Stimulated activated CD8-positive, alpha-beta memory T cell treated with anti-CD3 and anti-CD28 coated beads, Interleukin-7, amount 100 ng/mL, for 24 hours (primary cell): ENCODE measurements around the gene KCNAB1.

Source experiments
- DNase-seq: peaks from one replicate; pipeline ENCODE4 v3.0.0-alpha.2; 2020; ENCODE audit warnings: low read depth

Gene KCNAB1

DNA sequence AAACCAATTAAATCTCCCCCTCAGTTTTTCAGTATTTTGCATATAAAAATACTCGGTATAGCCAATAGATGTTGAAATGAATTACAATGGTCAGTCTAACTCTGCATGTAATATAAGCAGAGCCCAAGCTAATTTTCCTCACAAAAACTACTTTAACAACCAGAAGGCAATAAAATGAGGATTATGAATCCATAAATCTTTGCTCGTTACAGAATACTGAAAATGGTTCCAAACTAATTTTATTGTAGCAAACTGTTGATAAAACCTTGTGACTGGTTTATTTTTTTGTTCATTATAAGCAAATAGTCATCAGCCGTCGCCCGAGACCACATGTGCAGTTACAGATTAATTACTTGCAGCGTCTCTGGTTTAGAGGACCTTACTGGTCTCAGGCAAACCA lies 251.3 kb downstream of the KCNAB1 start:
- no peak for DNase-seq

- no peak for DNase-seq
Measured at GRCh38 chr3:156373095-156373494, 252.7 kb downstream of the KCNAB1 start.

DNA sequence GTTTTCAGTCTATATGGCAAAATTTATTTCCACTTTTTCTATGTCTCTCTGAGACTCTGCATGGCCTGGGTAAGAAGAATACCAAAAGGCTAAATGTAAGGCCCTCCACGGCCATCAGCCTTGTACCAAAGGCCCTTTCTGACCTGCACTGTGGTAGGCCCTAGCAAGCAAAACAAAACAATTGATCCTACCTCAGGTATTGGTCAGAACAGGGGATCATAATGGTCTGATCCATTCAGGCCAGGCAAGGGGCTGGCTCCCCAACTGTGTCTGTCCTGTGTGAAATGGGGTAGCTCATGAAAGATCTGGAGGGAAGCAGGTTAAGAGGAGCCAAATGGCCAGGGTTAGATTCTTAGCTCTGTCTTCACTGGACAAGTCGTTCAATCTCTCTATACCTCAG lies 253.3 kb downstream of the KCNAB1 start:
- DNase-seq = no peak

GRCh38 chr3:156376199-156376598 lies 255.8 kb downstream of the KCNAB1 start:
- no peak for DNase-seq

DNA sequence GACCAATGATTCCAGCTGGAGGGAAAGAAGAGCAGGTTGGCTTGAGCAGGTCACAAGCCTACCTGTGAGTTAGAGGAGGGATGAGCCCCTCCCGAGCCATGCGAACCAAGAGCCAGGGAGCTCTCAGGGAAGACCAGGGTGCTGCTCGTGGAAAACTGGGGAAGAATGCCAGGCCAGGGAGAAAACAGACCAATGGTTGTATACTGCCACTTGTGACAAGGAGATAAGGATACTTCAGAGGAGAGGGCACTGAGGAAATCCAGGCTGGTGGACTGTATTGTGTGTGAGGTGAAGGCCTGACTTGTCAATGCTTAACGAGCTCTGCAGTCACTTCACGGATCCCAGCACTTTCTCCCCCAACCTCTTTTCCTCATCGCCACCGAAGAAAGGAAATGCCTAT lies 256.9 kb downstream of the KCNAB1 start:
- DNase-seq = no peak

- no peak for DNase-seq
Measured at GRCh38 chr3:156377718-156378117, 257.3 kb downstream of the KCNAB1 start.

DNA sequence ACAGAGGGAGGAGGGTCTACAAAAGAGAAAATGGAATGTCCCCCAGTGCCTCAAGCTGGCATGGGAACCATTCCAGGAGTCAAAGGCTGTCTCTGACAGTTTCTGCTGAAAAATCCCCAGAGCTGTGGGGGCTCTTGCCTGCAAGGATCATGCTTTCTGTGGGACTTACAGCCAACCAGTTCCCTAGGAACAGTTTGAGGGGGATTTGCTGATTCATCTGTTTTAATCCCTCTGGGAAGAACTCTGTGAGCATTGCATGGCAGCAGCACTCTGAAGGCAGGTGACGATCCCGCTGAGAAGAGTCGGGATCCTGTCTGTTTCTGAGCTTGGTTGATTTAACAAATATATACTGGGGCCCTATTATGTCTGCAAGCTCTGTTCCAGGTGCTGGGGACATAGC lies 258.5 kb downstream of the KCNAB1 start:
- DNase-seq = no peak

DNA sequence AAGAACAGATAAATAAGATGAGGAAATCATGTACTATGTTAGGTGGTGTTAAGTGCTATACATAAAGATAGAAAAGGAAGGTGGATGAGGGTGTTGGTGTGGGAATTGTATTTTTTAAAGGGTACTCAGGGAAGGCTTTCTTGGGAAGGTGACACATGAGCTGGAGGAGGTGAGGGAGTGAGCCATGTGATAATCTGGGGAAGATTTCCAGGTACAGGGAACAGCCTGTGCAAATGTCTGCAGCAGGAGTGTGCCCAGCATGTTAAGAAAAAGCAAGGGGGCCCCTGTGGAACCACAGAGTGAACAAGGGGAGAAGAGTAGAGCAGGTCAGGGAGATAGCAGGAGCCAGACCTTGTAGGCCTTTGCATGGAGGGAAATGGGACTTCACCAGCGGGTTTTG lies 258.9 kb downstream of the KCNAB1 start:
- no peak for DNase-seq

- no peak for DNase-seq
Measured at GRCh38 chr3:156381253-156381652, 260.9 kb downstream of the KCNAB1 start.

DNA sequence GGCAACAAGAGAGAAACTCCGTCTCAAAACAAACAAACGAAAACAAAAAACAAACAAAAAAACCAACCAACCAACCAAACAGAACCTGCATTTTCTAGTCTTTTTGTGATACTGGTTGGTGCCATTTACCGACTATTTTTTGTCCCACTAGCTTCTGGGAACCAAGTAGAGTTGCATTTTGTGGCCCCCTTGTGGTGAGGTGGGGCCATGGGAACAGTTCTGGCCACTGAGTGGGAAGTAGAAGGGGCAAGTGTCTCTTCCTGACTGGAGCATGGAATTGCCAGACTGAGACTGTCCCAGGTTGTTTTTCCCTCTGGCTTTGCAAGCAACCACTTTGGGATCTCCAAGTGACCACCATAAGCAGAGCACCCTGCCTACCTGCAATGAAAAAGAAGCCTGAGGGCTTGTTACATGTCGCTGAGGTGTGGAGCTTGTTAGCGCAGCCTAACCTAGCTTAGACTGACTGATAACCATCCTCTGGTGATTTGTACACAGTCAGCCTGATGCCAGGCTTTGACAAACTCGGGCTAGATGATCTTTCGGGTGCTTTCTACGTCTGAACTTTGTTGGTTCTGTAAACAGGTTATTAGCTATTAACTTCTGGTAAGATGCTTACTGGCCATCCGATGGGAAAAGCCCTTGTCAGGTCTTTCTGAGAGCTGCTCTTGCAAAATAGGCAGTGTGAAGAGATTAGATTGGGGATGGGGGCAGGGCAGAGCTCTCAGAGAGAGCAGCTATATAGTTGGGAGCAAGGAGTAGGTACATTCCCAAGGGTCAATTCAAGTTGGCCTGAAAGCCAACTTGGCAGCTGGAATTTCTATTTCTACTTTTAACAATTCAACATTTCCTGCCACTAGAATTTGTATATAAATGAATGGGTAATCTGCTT lies 262.3 kb downstream of the KCNAB1 start:
- DNase-seq = no peak

DNA sequence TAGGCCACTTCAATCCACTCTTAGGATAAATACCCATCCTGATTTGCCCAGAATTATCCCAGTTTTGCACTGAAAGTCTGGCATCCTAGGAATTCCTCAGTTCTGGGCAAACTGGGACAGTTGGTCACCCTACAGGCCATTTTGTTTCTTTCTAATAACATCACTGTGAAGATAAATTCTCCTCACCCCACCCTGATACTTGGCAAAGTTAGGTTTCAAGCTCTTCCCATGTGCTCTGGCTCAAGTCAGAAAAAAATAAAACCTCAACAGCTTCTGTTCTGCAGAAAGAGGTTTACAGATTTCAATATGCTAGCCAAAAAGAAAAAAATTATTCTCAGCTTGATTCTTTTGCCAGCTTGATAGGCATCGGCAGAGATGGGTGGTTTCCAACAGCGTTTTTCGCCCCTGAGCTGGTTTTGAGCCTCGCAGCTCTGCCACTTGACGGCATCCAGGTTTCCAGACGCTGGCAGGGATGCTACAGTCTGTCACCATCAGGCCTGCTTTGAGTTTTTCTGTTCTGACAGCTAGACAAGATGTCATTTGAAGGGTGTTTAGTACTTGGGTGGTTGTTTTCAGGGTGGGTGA lies 263.2 kb downstream of the KCNAB1 start:
- DNase-seq = no peak

DNA sequence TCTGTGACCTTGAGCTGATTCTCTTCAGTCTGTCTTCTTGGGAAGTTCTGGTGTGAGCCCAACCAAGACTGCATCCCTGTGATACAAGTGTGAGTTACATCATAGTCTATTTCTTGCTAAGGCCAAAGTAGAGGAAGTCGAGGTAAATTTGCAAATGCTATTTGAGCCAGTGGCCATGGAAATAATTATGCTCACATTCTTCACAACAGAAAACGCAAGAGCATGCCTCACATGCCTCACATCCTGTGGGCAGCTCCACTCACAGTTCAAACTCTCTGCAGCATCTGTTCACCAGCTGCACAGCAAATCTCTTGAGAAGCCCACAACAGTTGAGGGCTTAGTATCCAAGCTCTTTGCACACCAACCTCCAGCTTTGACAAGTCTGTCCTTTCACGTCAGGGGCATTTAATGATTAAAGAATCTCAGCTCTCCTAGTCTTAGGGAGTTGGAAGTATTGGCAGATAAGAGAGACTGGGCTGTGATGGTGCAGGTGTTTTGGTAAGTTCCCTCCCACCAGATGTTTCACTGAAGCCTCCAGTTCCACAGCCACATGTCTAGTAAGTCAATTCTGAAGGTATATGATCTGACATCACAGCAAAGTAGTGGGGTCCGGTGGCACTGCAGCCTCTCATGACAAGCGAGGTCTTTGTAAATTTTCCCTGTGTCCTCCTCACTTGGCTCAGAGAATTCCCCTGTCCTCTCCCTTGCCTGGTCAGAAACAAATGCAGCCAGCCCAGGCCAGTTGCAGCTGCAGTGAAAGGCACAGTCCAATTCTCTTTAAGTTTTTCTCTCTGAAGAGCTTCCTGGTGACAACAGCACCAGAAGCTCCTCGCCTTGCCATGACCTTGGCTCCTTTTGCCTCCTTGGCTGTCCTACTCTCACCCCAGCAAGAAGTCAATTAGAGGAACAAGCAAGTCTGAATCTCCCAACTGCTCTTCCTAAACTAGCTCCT lies 268.4 kb downstream of the KCNAB1 start:
- no peak for DNase-seq

DNA sequence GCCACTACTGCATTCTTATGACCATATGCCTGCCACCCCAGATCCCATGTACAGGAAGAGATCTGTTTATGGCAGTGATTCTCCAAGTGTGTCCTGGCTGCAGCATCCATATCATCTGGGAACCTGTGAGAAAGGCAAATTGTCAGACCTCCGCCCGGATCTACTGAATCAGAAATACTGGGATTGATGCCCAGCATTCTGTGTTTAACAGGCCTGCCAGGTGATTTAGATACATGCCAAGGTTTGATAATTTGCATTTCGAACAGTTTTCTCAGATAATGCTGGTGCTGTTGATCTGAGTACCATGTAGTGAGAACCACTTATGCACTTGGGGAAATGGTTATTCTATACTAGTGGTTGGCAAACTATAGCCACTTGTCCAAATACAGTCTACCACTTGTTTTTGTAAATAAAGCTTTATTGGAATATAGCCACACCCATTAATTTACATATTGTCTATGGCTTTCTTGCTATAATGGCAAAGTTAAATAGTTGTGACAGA lies 269.1 kb downstream of the KCNAB1 start:
- no peak for DNase-seq

DNA sequence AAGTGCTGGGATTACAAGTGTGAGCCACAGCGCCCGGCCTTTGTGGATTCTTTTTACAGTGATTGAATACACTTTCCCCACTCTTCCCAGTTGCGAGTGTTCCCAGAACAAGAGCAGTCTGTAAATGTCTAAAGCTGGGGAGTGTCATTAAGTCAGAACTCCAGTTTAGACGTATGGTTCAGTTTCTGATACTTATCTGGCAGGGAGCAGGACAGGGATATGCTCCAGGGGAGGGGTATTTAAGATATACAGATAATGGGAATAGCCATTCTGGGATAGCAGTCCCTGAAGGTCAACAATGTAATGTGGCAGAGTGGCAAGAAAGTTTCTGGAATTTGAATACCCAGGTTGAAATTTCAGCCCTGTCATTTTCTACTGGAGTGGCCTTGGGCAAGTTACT lies 270.5 kb downstream of the KCNAB1 start:
- DNase-seq = no peak

GRCh38 chr3:156395961-156396710 lies 275.8 kb downstream of the KCNAB1 start:
- no peak for DNase-seq

DNA sequence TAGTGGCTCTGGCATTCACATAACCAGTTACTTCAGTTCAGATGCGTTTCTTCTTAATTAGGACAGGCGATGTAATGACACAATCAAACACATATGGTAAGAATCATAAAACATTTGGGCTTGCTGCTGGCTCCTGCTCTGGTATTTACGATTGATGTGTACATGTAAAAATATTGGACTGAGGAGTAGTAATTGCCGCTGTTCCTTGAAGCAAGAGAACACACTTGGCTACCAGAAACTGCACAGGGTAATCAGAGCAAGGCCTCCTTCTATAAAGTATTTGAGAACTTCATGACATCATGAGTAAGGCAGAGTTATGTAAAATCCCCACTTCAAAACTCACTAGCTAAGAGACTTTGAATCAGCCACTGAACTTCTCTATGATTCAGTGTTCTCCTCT lies 276.5 kb downstream of the KCNAB1 start:
- DNase-seq = no peak

DNA sequence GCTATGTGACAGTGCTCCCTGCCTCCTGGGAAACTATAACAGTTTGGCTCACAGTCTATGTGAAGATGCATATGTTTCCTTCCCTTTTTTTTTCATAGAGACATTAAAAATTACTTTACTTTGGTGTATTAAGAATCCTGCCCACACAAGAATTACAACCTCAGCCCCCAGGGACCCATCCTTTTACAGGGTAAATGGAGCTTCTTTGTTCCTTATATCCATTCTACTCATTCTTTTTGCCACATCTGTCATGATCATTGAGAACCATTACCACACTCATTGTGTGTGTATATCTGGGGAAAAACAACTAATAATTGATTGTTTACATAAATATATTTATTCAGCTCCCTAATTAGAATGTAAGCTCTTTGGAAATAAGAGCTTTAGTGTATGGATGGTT lies 277.2 kb downstream of the KCNAB1 start:
- no peak for DNase-seq

- no peak for DNase-seq
Measured at GRCh38 chr3:156400062-156400461, 279.7 kb downstream of the KCNAB1 start.

DNA sequence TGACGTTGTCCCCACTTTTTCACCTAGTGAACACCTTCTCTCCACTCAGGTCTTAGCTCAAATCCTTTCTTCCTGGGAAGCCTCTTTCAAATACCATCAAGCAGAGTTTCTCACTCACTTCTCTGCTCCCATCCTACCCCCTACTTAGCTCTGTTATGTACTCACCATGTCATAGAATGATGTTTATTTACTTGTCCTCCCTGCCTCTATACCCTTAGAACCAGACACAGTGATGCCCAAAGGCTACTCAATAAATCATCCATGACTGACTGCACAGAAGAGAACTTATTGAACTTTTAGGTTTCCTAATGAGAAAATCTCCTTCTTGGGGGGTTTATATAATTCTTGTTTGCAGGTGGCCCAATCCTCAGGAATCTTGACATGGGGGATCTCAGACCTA lies 280.4 kb downstream of the KCNAB1 start:
- DNase-seq = no peak

DNA sequence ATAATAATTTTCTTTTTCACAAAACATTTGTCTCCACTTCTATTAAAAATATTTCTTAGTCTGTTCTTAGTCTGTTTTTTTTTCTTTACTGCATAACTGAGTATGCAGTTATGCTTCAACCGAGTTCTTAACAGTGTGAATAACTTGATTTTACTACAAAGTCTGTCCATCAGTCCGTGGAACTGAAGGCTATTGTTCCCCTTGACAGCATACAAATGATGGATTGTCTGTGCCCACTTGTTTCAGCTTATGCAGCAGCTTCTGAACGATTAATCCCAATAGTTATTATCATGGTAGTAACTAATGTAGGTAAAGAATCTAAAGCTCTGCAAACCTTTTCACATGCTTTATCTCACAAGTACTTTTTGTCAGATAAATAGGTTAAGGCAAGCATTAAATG lies 283.8 kb downstream of the KCNAB1 start:
- no peak for DNase-seq

DNA sequence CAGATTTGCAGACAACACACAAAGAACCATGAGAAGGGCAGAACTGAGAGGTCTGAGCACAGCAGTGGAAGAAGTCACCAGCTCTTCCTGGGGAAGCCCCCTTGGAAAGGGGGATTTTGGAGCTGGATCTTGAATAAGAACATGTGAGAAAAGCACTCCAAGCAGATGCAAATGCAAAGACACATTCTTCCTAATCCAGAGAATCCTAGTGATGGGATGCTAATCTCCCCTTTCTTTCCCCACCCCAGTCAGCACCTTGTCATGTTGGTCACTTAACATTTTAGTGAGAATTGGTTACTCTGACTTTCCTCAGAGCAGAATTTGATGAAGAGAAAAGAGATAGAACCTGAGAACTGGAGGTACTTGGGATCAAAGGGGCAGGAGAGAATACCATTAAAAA lies 286.0 kb downstream of the KCNAB1 start:
- no peak for DNase-seq
